HepG2 (cell line): ENCODE measurements around the gene C20orf96. TPM values are rescaled to one million over a fixed set of nuclear protein-coding genes. Genes with fewer than 3 reads are reported as not detected.

Experiments used
- AGO2 ChIP-seq: fragments of 200-400 bp; formaldehyde crosslinking; optimal IDR thresholded peaks from 2 replicates; pipeline ENCODE3; 2017; ENCODE audit warnings: mild to moderate bottlenecking, low read depth, low read length, moderate library complexity
- CAMTA2 ChIP-seq: sonication (generic); formaldehyde crosslinking; IDR thresholded peaks from 2 replicates; pipeline ENCODE4 v1.4.0; 2020; ENCODE audit warnings: mild to moderate bottlenecking, missing genetic modification reagents, borderline replicate concordance
- ELF1 ChIP-seq: sonication (generic); formaldehyde crosslinking; IDR thresholded peaks from 2 replicates; pipeline ENCODE4 v1.4.0; 2020; ENCODE audit warnings: missing genetic modification reagents
- ETV5 ChIP-seq: IDR thresholded peaks from 2 replicates; pipeline ENCODE4 v1.6.1; 2018; ENCODE audit warnings: missing biosample characterization, missing genetic modification reagents, inconsistent platforms, borderline replicate concordance
- HMG20A ChIP-seq: IDR thresholded peaks from 2 replicates; pipeline ENCODE4 v1.6.1; 2016; ENCODE audit warnings: borderline replicate concordance
- JARID2 ChIP-seq: sonication (generic); formaldehyde crosslinking; IDR thresholded peaks from 2 replicates; pipeline ENCODE4 v1.8.1; 2023; ENCODE audit warnings: missing genetic modification reagents, inconsistent platforms; ENCODE audit not compliant: insufficient replicate concordance
- JUNB ChIP-seq: sonication (generic); formaldehyde crosslinking; IDR thresholded peaks from 2 replicates; pipeline ENCODE4 v1.8.0; 2022; ENCODE audit warnings: missing genetic modification reagents, mild to moderate bottlenecking, borderline replicate concordance
- LCORL ChIP-seq, 2 experiments: fragments of 450-650 bp in 1 of 2; sonication (generic) in 1 of 2; formaldehyde crosslinking in 1 of 2; IDR thresholded peaks; 2 replicates each; pipeline versions ENCODE4 v1.5.0 to v1.6.1; 2017 to 2020; ENCODE audit warnings: antibody characterized with exemption in 1 of 2, missing genetic modification reagents in 1 of 2
- MTA1 ChIP-seq: sonication (generic); formaldehyde crosslinking; IDR thresholded peaks from 2 replicates; pipeline ENCODE4 v1.4.0; 2020; ENCODE audit warnings: missing genetic modification reagents, mild to moderate bottlenecking, borderline replicate concordance
- POGZ ChIP-seq: sonication (generic); formaldehyde crosslinking; IDR thresholded peaks from 2 replicates; pipeline ENCODE4 v1.4.0; 2020; ENCODE audit warnings: mild to moderate bottlenecking, missing genetic modification reagents
- POLR2AphosphoS2 ChIP-seq: IDR thresholded peaks from 2 replicates; pipeline ENCODE4 v1.6.1; 2011; ENCODE audit warnings: low read depth, low read length, improper control_type of control experiment
- TFE3 ChIP-seq: IDR thresholded peaks from 2 replicates; pipeline ENCODE4 v1.6.1; 2016
- TIGD3 ChIP-seq: sonication (generic); formaldehyde crosslinking; IDR thresholded peaks from 2 replicates; pipeline ENCODE4 v1.5.1; 2020; ENCODE audit warnings: mild to moderate bottlenecking, missing genetic modification reagents, borderline replicate concordance
- ZBTB38 ChIP-seq: sonication (generic); formaldehyde crosslinking; IDR thresholded peaks from 2 replicates; pipeline ENCODE4 v1.5.1; 2020; ENCODE audit warnings: mild to moderate bottlenecking, missing genetic modification reagents
- ZEB1 ChIP-seq: IDR thresholded peaks from 2 replicates; pipeline ENCODE4 v1.6.1; 2012; ENCODE audit warnings: mild to moderate bottlenecking, low read depth, inconsistent platforms; ENCODE audit not compliant: insufficient replicate concordance
- ZNF12 ChIP-seq: sonication (generic); formaldehyde crosslinking; IDR thresholded peaks from 2 replicates; pipeline ENCODE4 v1.5.0; 2020; ENCODE audit warnings: missing genetic modification reagents
- ZNF326 ChIP-seq: sonication (generic); formaldehyde crosslinking; IDR thresholded peaks from 2 replicates; pipeline ENCODE4 v1.4.0; 2020; ENCODE audit warnings: missing genetic modification reagents, borderline replicate concordance
- ZNF446 ChIP-seq: sonication (generic); formaldehyde crosslinking; IDR thresholded peaks from 2 replicates; pipeline ENCODE4 v1.5.0; 2020; ENCODE audit warnings: mild to moderate bottlenecking, missing genetic modification reagents
- ZNF451 ChIP-seq: sonication (generic); formaldehyde crosslinking; IDR thresholded peaks from 2 replicates; pipeline ENCODE4 v1.5.0; 2020; ENCODE audit warnings: mild to moderate bottlenecking, missing genetic modification reagents
- ZNF629 ChIP-seq: sonication (generic); formaldehyde crosslinking; conservative IDR thresholded peaks from 2 replicates; pipeline ENCODE4 v1.5.0; 2020; ENCODE audit warnings: missing genetic modification reagents
- ZSCAN21 ChIP-seq: sonication (generic); formaldehyde crosslinking; IDR thresholded peaks from 2 replicates; pipeline ENCODE4 v1.8.0; 2022; ENCODE audit warnings: mild to moderate bottlenecking, missing genetic modification reagents, moderate library complexity, borderline replicate concordance
- polyA plus RNA-seq, 8 experiments: library from polyadenylated mRNA; depleted of rRNA in 3 of 8; stranded (reverse) in 7 of 8; unstranded in 1 of 8; fragments of >200 nt; fragmentation: Illumina TruSeq in 4 of 8; extraction: Trizol in 4 of 8; gene quantifications; 2 replicates each; pipeline versions ENCODE4 v1.2.1 to v1.2.3, GENCODE V29; 2011 to 2016; ENCODE audit warnings: low read depth in 4 of 8, missing spikeins in 1 of 8, mixed read lengths in 1 of 8; ENCODE audit not compliant: insufficient read depth in 1 of 8
- total RNA-seq, 5 experiments: library from RNA; depleted of rRNA; stranded (reverse); fragments of >200 nt; fragmentation: Illumina TruSeq; extraction: Trizol; gene quantifications; 2 replicates each; pipeline ENCODE4 v1.2.3, GENCODE V29; 2016; ENCODE audit warnings: low read depth in 1 of 5
- TF ChIP-seq, protein P1 (sequence below): sonication (generic); formaldehyde crosslinking; IDR thresholded peaks from 2 replicates; pipeline ENCODE4 v1.8.0; 2022; ENCODE audit warnings: mild to moderate bottlenecking, missing genetic modification reagents, borderline replicate concordance
- TF ChIP-seq, protein P2 (sequence below): sonication (generic); formaldehyde crosslinking; IDR thresholded peaks from 2 replicates; pipeline ENCODE4 v1.4.0; 2020; ENCODE audit warnings: missing genetic modification reagents

C20orf96 gene
- total and polyA plus RNA-seq, 2 of the 13 experiments (the other 11 are each of a cell fraction or from before 2014, with no cell fraction given): 3.8 to 20.6 TPM

- TF ChIP-seq TIGD3 (no peak), MTA1 (0 out of 2 replicates have a peak, but pooled peaks have one; percentile 66), CAMTA2 (CRISPR knock-in tag) (no peak; the same call in 1 of the 2 replicates), LCORL (IDR thresholded peaks at IDR 0.05) (no peak), LCORL (CRISPR knock-in tag; IDR thresholded peaks at IDR 0.05) (peak; percentile 44; the same call in 1 of the 2 replicates), ETV5 (no peak; the same call in 1 of the 2 replicates), ZEB1 (peak; percentile 28), POLR2AphosphoS2 (no peak), ELF1 (CRISPR knock-in tag) (0 out of 2 replicates have a peak, but pooled peaks have one; percentile 8), TFE3 (no peak), ZNF446 (CRISPR knock-in tag) (peak; percentile 62; the same call in 1 of the 2 replicates), JUNB (CRISPR knock-in tag) (no peak), JARID2 (CRISPR knock-in tag) (no peak), ZNF451 (CRISPR knock-in tag) (no peak), HMG20A (no peak), ZNF12 (peak; percentile 43; the same call in 1 of the 2 replicates), ZBTB38 (peak; percentile 29; the same call in 1 of the 2 replicates), ZNF326 (CRISPR knock-in tag) (no peak; the same call in 1 of the 2 replicates), ZNF629 (0 out of 2 replicates have a peak, but pooled peaks have one; percentile 11), AGO2 (peak; percentile 43), ZSCAN21 (CRISPR knock-in tag) (no peak), POGZ (CRISPR knock-in tag) (no peak)
- TF ChIP-seq, protein P1, sequence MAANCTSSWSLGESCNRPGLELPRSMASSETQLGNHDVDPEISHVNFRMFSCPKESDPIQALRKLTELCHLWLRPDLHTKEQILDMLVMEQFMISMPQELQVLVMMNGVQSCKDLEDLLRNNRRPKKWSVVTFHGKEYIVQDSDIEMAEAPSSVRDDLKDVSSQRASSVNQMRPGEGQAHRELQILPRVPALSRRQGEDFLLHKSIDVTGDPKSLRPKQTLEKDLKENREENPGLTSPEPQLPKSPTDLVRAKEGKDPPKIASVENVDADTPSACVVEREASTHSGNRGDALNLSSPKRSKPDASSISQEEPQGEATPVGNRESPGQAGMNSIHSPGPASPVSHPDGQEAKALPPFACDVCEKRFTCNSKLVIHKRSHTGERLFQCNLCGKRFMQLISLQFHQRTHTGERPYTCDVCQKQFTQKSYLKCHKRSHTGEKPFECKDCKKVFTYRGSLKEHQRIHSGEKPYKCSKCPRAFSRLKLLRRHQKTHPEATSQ (CRISPR knock-in tag): no peak
- TF ChIP-seq, protein P2, sequence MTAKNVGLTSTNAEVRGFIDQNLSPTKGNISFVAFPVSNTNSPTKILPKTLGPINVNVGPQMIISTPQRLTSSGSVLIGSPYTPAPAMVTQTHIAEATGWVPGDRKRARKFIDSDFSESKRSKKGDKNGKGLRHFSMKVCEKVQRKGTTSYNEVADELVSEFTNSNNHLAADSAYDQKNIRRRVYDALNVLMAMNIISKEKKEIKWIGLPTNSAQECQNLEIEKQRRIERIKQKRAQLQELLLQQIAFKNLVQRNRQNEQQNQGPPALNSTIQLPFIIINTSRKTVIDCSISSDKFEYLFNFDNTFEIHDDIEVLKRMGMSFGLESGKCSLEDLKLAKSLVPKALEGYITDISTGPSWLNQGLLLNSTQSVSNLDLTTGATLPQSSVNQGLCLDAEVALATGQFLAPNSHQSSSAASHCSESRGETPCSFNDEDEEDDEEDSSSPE (CRISPR knock-in tag): 0 out of 2 replicates have a peak, but pooled peaks have one; percentile 15
These were observed 39.9 kb upstream of the C20orf96 start (continued) for GRCh38 chr20:330233-331149.
